ENCODE data around the gene SHROOM1.
A peak's percentile ranks its signal among the peaks of the same experiment; 100 is the strongest.

SHROOM1 gene

DNA sequence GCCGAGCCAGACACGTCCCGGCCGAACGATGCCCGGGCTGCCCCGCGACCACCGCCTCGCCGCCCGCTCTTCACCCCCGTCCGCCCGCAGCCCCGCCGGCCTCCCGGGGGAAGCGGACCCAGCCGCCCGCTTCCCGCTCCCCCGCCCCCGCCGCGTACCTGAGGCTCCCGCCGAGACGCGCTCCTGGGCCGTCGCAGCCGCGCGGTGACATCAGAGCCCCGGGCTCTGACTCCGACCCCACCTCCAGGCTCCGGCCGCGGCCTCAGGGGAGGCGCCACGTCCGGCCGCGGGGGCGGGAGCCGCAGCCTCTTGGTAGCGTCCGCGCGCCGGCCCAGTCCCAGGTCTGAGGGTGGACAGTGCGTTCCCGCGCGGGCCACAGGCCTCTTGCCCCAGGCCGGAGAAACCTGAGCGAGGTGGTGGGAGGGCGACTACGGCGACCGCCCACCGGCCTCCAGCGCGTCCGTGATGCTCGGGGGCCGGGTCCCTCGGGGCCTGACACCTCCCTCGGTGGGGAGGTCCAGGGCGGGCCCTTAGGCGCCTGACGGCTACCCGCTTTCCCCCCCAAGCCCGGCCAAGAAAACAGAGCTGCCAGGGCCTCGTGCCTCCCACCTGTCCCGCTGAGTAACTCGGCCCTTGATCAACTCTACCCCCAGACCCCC, at the start of gene SHROOM1:
TSS of gene SHROOM1 (minus strand) at position 212 of the 659 bp plus-strand sequence. CDS start 4,507 bp downstream, outside the sequence.
- peaks cover 57% of the 10 kb centered on the region for H3K27me3 Mint-ChIP-seq
- DNase-seq = no peak
- H3K36me3 Mint-ChIP-seq (ENCODE audit: low read depth) = no peaks in the 10 kb centered on the region
- peak within 1 kb of the TSS; percentile 81 for H3K4me3 Mint-ChIP-seq
- peak within 1 kb of the TSS; percentile 67 for H3K27ac Mint-ChIP-seq
- H3K9me3 Mint-ChIP-seq = no peaks in the 10 kb centered on the region
- peaks cover 18% of the 10 kb centered on the region for H3K4me1 Mint-ChIP-seq (ENCODE audit: low read depth)

DNA sequence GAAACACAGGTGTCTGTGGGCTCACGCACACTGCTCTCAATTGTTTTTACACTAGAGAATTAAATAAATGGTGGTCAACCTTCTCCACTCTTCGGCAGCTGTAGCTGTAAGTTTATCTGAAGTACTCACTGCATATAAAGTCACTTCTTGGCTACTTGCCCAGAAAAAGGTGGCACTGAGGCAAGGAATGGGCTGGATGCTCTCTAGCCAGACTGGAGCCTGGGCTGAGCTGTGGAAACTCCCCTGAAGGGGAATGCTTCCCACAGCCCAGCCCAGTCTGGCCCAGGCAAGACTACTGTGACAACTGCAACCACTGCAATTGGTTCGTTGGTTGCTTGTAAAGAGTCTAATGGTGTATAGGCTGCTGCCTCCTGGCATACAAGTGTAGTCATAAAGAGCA, 47.5 kb upstream of the SHROOM1 start:
- DNase-seq = no peak
- peaks cover 79% of the 10 kb centered on the region for H3K36me3 Mint-ChIP-seq (ENCODE audit: low read depth)
- no peaks in the 10 kb centered on the region for H3K9me3 Mint-ChIP-seq
- H3K27ac Mint-ChIP-seq = peak overlapping the region; percentile 9
- H3K27me3 Mint-ChIP-seq = no peaks in the 10 kb centered on the region
- no peak overlapping the region for H3K4me3 Mint-ChIP-seq
- H3K4me1 Mint-ChIP-seq (ENCODE audit: low read depth) = no peaks in the 10 kb centered on the region

GRCh38 chr5:132877466-132877865, 47.0 kb upstream of the SHROOM1 start:
- DNase-seq = no peak
- H3K27me3 Mint-ChIP-seq = no peaks in the 10 kb centered on the region
- H3K9me3 Mint-ChIP-seq = no peaks in the 10 kb centered on the region
- H3K4me3 Mint-ChIP-seq = no peak overlapping the region
- H3K36me3 Mint-ChIP-seq (ENCODE audit: low read depth) = peaks cover 81% of the 10 kb centered on the region
- H3K27ac Mint-ChIP-seq = no peak overlapping the region
- no peaks in the 10 kb centered on the region for H3K4me1 Mint-ChIP-seq (ENCODE audit: low read depth)

GRCh38 chr5:132876020-132876759, 45.7 kb upstream of the SHROOM1 start:
- Mint-ChIP-seq H3K27me3 (no peaks in the 10 kb centered on the region), H3K4me1 (ENCODE audit: low read depth) (no peaks in the 10 kb centered on the region), H3K36me3 (ENCODE audit: low read depth) (peaks cover 83% of the 10 kb centered on the region), H3K4me3 (no peak overlapping the region), H3K27ac (peak overlapping the region; percentile 2), H3K9me3 (no peaks in the 10 kb centered on the region)
- DNase-seq = no peak

- no peak overlapping the region for H3K4me3 Mint-ChIP-seq
- H3K4me1 Mint-ChIP-seq (ENCODE audit: low read depth) = peaks cover 4% of the 10 kb centered on the region
- no peaks in the 10 kb centered on the region for H3K27me3 Mint-ChIP-seq
- no peak for DNase-seq
- no peaks in the 10 kb centered on the region for H3K9me3 Mint-ChIP-seq
- H3K36me3 Mint-ChIP-seq (ENCODE audit: low read depth) = peaks cover 83% of the 10 kb centered on the region
- H3K27ac Mint-ChIP-seq = peak overlapping the region; percentile 13
Observed at GRCh38 chr5:132873930-132874271, 43.5 kb upstream of the SHROOM1 start.

- H3K9me3 Mint-ChIP-seq = no peaks in the 10 kb centered on the region
- H3K4me3 Mint-ChIP-seq = no peak within 1 kb of the TSS
- no peaks in the 10 kb centered on the region for H3K27me3 Mint-ChIP-seq
- peaks cover 83% of the 10 kb centered on the region for H3K36me3 Mint-ChIP-seq (ENCODE audit: low read depth)
- no peak for DNase-seq
- peak within 1 kb of the TSS; percentile 44 for H3K27ac Mint-ChIP-seq
- H3K4me1 Mint-ChIP-seq (ENCODE audit: low read depth) = peaks cover 10% of the 10 kb centered on the region
Observed at GRCh38 chr5:132873119-132873929, 42.9 kb upstream of the SHROOM1 start, which contains the start of gene LEAP2. Gene LEAP2, plus strand, starts transcription at chr5:132873668. Its CDS starts 27 bp downstream, at chr5:132873695.

GRCh38 chr5:132872788-132873118, 42.3 kb upstream of the SHROOM1 start:
- no peaks in the 10 kb centered on the region for H3K27me3 Mint-ChIP-seq
- no peaks in the 10 kb centered on the region for H3K9me3 Mint-ChIP-seq
- no peak overlapping the region for H3K4me3 Mint-ChIP-seq
- peaks cover 14% of the 10 kb centered on the region for H3K4me1 Mint-ChIP-seq (ENCODE audit: low read depth)
- peak overlapping the region; percentile 44 for H3K27ac Mint-ChIP-seq
- H3K36me3 Mint-ChIP-seq (ENCODE audit: low read depth) = peaks cover 83% of the 10 kb centered on the region
- DNase-seq = no peak

GRCh38 chr5:132871459-132872284, 41.2 kb upstream of the SHROOM1 start:
- H3K27ac Mint-ChIP-seq = peak overlapping the region; percentile 75

DNA sequence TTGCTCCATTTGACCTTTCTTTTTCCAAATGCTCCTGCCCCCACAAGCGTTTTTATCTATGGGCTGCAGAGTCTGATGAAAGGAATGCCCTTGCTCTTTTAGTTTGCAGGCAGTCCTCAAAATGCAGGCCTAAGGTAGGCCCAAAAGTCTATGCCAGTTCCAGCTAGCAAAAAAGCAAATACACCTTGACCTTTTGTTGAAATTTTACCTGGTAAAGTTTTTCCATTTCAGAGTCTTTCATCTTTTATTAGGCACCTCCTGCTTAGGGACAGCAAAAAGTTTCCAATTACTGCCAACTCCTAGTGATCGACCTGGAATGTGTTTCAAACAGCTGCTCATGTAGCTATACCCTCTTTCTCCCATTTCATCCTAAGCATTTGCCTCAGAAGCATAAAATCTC, 40.4 kb upstream of the SHROOM1 start:
- Mint-ChIP-seq H3K4me3 (no peak overlapping the region), H3K27me3 (no peaks in the 10 kb centered on the region), H3K36me3 (ENCODE audit: low read depth) (peaks cover 86% of the 10 kb centered on the region), H3K4me1 (ENCODE audit: low read depth) (peaks cover 28% of the 10 kb centered on the region), H3K9me3 (no peaks in the 10 kb centered on the region), H3K27ac (peak overlapping the region; percentile 75)
- no peak for DNase-seq

More at GRCh38 chr5:132871459-132872284, 41.2 kb upstream of the SHROOM1 start:
- no peak for DNase-seq
- Mint-ChIP-seq H3K4me3 (no peak overlapping the region), H3K27me3 (no peaks in the 10 kb centered on the region), H3K4me1 (ENCODE audit: low read depth) (peaks cover 21% of the 10 kb centered on the region), H3K36me3 (ENCODE audit: low read depth) (peaks cover 87% of the 10 kb centered on the region), H3K9me3 (no peaks in the 10 kb centered on the region)

GRCh38 chr5:132868754-132869153, 38.3 kb upstream of the SHROOM1 start:
- Mint-ChIP-seq H3K9me3 (no peaks in the 10 kb centered on the region), H3K4me3 (peak overlapping the region; percentile 100), H3K27ac (peak overlapping the region; percentile 100), H3K36me3 (ENCODE audit: low read depth) (peaks cover 72% of the 10 kb centered on the region), H3K27me3 (no peaks in the 10 kb centered on the region), H3K4me1 (ENCODE audit: low read depth) (peaks cover 35% of the 10 kb centered on the region)
- no peak for DNase-seq

DNA sequence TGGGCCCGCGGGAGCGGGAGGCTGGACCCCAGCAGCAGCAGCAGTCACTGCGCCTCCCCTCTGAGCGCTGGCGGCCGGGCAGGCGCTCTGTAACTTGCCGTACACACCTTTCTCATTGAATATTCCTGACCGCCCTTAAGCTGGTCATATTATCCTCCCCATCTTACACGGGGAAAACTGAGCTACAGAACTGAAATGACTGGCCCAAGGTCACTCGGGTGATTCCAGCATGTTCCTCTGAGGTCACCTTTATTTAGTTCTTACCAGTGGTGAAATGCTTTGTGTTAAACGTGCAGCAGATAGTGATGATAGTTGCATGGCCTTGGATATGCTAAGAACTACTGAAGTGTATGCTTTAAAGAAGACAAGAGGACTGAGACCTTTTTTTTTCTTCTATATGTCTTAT, 36.6 kb upstream of the SHROOM1 start:
- Mint-ChIP-seq H3K4me1 (ENCODE audit: low read depth) (peaks cover 35% of the 10 kb centered on the region), H3K27ac (peak overlapping the region; percentile 100), H3K9me3 (no peaks in the 10 kb centered on the region), H3K4me3 (peak overlapping the region; percentile 100), H3K27me3 (no peaks in the 10 kb centered on the region), H3K36me3 (ENCODE audit: low read depth) (peaks cover 55% of the 10 kb centered on the region)
- no peak for DNase-seq

DNA sequence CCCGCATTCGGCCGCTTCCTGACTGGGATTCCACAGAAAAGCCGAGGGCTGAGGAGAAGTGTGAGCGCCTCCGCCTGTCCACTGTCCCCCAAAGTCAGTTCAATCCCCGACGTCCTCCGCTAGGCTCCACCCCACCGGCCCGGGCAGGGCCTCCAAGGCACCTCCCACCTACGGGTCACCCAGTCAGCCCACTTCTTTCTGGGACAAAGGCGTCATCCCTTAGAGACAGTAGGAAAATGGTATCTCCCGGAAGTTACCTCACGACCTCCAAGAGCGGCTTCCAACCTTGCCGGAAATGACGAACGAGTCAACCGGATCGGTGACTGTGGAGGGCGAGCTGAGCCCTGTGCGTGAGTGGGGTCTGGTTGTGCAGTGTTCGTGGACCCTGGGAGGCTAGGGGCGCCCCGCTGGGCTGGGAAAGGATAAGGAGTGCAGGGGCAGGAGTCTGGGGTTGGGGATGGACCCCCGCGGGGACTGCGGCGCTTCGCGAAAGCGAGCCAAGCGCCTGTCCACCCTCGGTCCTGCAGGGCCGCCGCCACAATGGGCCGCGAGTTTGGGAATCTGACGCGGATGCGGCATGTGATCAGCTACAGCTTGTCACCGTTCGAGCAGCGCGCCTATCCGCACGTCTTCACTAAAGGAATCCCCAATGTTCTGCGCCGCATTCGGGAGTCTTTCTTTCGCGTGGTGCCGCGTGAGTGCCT, 36.0 kb upstream of the SHROOM1 start, which contains the start of the genes GDF9 and UQCRQ:
TSS of gene GDF9 (minus strand) at position 128 of the 704 bp plus-strand sequence. CDS start 1,936 bp downstream, outside the sequence.
TSS of gene UQCRQ (plus strand) at position 301 of the 704 bp plus-strand sequence. CDS start at position 541, 240 bp downstream.
- Mint-ChIP-seq H3K9me3 (no peaks in the 10 kb centered on the region), H3K36me3 (ENCODE audit: low read depth) (peaks cover 49% of the 10 kb centered on the region), H3K27ac (peak within 1 kb of the TSS; percentile 100), H3K27me3 (no peaks in the 10 kb centered on the region), H3K4me3 (peak within 1 kb of the TSS; percentile 100), H3K4me1 (ENCODE audit: low read depth) (peaks cover 35% of the 10 kb centered on the region)
- DNase-seq = peak; percentile 90

- DNase-seq = no peak
- Mint-ChIP-seq H3K27ac (peak overlapping the region; percentile 100), H3K4me3 (peak overlapping the region; percentile 100), H3K9me3 (no peaks in the 10 kb centered on the region), H3K27me3 (no peaks in the 10 kb centered on the region), H3K4me1 (ENCODE audit: low read depth) (peaks cover 32% of the 10 kb centered on the region), H3K36me3 (ENCODE audit: low read depth) (peaks cover 43% of the 10 kb centered on the region)
Observed at GRCh38 chr5:132865668-132866341, 35.4 kb upstream of the SHROOM1 start.
